Stimulated activated naive B cell treated with anti-CD40 and anti-IgM and Interleukin-4, amounts not matched to agents 10 μg/mL and 1 μg/mL and 100 μg/mL, for 72 hours (primary cell): Measurements from ENCODE around the gene RALGDS.
"Not testable (repeated sequence)": the region's sequence is repeated elsewhere in the genome, so short reads cannot be mapped to it uniquely, and the experiment has no call there.

ENCODE experiments used
- ATAC-seq, 2 donors: fragments of 150-1000 bp; cut with Tn5 transposase; replicated peaks; 2 replicates each; pipeline ENCODE4 v1.10.0; 2021; ENCODE audit warnings: moderate library complexity in 1 of 2
- DNase-seq: peaks from one replicate; pipeline ENCODE4 v3.0.0; 2021
- H3K27ac Mint-ChIP-seq: one replicate; pipeline ENCODE4 v1.8.0; 2022; ENCODE audit warnings: mild to moderate bottlenecking, mixed read lengths
- H3K27me3 Mint-ChIP-seq, 2 donors: one replicate each; pipeline ENCODE4 v1.8.0; 2022; ENCODE audit warnings: mixed read lengths in 2 of 2
- H3K36me3 Mint-ChIP-seq, 2 donors: one replicate each; pipeline ENCODE4 v1.8.0; 2022; ENCODE audit warnings: mixed read lengths in 2 of 2, mild to moderate bottlenecking in 1 of 2
- H3K4me1 Mint-ChIP-seq, 2 donors: one replicate each; pipeline ENCODE4 v1.8.0; 2022; ENCODE audit warnings: mixed read lengths in 2 of 2, mild to moderate bottlenecking in 1 of 2
- H3K4me3 Mint-ChIP-seq, 2 donors: one replicate each; pipeline ENCODE4 v1.8.0; 2022; ENCODE audit warnings: mild to moderate bottlenecking in 2 of 2, mixed read lengths in 2 of 2, moderate library complexity in 1 of 2
- H3K9me3 Mint-ChIP-seq, 2 donors: one replicate each; pipeline ENCODE4 v1.8.0; 2022; ENCODE audit warnings: mixed read lengths in 2 of 2, mild to moderate bottlenecking in 1 of 2

The RALGDS gene

DNA sequence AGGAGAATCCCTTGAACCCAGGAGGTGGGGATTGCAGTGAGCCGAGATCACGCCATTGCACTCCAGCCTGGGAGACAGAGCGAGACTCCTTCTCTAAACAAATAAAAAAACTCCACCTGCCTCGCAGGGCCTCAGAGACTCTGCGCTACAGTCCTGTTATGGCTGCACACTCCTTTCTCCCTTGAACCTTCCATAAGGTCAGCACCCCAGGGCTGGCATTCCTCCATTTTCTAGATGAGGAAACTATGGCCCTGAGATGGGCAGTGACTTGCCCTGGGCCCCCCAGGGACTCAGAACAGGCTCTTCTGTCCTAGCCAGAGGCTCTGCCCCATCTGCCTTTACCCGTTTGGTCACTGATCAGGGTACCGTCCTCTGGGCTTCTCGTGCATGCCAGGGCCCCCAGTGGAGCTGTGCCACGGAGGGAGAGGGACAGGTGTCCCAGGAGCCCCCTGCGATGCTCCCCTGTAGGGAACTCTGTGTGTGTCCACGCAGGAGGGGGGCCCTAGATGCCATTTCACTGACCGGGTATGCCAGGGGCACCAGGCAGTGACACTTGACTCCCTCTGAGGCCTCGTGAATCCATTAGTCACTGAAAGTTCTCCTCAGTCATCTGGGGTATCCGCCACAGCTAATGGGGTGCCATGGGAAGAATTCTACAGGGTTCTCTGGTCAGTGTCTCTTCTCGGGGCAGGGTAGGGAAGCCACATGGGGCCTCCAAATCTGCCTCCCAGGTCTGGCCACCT, 16.2 kb downstream of the RALGDS start:
- H3K4me1 Mint-ChIP-seq: peaks cover 0 to 4% of the 10 kb centered on the region in 2 donors
- H3K36me3 Mint-ChIP-seq: peaks cover 58 to 60% of the 10 kb centered on the region in 2 donors
- H3K27ac Mint-ChIP-seq: no peak overlapping the region
- no peaks in the 10 kb centered on the region for H3K9me3 Mint-ChIP-seq
- no peaks in the 10 kb centered on the region for H3K27me3 Mint-ChIP-seq
- DNase-seq (no peak), ATAC-seq (no peak)
- H3K4me3 Mint-ChIP-seq: no peak overlapping the region

DNA sequence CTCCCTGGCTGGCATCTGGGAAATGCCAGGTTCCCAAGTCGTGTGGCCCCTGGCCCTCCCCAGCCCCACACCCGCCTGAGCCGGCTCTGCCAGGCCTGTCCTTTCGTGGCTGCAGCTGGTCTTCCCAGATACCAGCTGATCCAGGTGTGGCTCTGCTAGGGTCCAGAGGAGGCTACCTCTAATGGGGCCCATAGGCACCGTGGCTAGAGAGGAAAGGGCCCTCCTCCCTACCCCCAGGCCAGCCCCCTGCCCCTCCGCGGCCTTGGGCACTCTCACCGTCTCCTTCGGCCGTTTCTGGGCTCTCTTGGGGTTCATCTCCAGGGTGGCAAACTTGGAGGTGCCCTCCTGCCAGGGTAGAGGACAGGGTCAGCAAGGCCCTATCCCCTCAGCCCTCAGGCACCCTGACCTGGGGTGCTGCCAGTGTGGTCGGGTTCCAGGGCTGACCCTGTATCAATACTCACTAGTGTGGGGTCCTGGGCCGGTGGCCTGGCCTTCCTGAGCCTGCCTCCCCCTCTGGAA, 17.0 kb downstream of the RALGDS start:
- H3K27me3 Mint-ChIP-seq: no peaks in the 10 kb centered on the region
- H3K27ac Mint-ChIP-seq: no peak overlapping the region
- no peaks in the 10 kb centered on the region for H3K9me3 Mint-ChIP-seq
- peaks cover 57 to 62% of the 10 kb centered on the region in 2 donors for H3K36me3 Mint-ChIP-seq
- H3K4me1 Mint-ChIP-seq: peaks cover 0 to 4% of the 10 kb centered on the region in 2 donors
- DNase-seq (no peak), ATAC-seq (no peak)
- no peak overlapping the region for H3K4me3 Mint-ChIP-seq

DNA sequence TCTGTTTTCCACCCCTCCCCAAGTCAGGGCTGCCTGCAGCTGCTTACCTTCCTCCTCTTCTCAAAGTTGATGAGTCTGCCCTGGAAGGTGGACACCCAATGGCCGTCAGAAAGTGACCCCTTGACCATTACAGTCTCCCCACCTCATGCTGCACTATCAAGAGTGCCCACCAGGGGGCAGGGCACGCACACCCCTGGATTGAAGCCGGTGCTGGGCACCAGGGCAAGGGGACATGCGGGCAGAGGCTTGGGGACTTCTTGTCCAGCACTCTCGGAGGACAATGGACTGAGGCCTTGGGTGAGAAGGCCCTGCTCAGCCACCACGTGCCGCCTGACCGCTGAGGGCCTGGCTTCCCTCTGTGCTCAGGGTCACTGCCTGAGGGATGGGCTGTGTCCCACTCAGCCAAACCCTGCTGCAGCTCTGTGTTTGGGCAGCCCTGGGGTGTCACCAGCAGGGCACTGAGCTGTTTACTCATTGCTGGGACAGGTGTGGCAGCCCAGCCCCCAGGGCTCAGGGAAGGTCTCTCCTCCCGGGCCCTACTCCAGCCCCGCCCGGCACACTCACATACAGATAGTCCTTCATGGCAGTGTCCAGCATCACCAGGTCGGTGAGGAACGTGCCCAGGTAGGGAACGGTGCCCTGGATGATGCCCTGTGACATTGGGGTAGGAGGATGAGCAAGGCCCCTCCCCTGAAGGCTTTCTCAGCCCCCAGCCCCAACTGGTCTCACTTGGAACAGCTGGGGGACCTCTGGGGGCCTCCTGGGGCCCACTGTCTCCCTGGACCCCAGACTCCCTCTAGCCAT, 17.7 kb downstream of the RALGDS start:
- ATAC-seq (peak; percentile 64 to 67), DNase-seq (no peak)
- no peaks in the 10 kb centered on the region for H3K9me3 Mint-ChIP-seq
- H3K4me1 Mint-ChIP-seq: peaks cover 0 to 4% of the 10 kb centered on the region in 2 donors
- H3K4me3 Mint-ChIP-seq: no peak overlapping the region
- no peaks in the 10 kb centered on the region for H3K27me3 Mint-ChIP-seq
- peak overlapping the region; percentile 26 for H3K27ac Mint-ChIP-seq
- peaks cover 61 to 63% of the 10 kb centered on the region in 2 donors for H3K36me3 Mint-ChIP-seq

DNA sequence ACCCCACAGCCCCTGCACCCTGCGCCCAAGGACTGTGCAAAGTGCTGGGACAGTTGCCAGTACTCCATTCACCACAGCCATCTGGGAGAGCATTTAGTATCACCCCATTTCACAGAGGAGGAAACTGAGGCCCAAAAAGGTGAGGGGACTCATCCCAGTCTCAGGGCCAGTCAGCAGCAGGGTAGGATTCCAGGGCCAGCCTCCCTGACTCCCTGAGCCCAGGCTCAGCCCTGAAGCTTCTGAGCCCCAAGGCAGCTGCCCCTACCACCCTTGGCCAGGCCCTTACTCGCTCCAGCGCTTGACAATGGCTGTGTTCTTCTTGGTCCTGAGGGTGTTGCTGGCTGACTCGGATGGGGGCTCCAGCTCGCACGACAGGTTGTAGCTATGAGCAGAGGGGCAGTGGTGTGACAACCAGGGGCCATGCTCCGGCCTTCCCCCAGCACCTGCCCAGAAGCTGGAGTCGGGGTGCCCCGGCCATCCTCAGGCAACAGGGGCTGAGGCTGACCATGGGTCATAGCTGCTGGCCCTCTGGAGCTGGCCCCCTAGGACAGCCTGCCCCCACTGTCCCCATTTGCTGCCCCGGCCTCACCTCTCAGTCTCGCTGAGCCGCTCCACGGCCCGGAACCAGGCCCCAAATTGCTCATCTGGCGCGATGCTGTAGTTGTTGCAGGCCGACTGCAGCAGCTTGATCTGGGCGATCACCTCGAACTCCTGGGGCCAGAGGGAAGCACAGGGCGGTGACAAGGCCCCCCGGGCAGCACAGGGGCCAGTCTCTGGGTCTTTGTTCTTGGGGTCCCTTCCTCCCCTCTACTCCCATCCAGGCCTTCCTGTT, 18.6 kb downstream of the RALGDS start:
- H3K9me3 Mint-ChIP-seq: peaks cover 0 to 3% of the 10 kb centered on the region in 2 donors
- peak overlapping the region; percentile 26 for H3K27ac Mint-ChIP-seq
- H3K27me3 Mint-ChIP-seq: no peaks in the 10 kb centered on the region
- no peak for ATAC-seq
- no peak for DNase-seq
- peaks cover 0 to 4% of the 10 kb centered on the region in 2 donors for H3K4me1 Mint-ChIP-seq
- peaks cover 62 to 64% of the 10 kb centered on the region in 2 donors for H3K36me3 Mint-ChIP-seq
- no peak overlapping the region for H3K4me3 Mint-ChIP-seq

DNA sequence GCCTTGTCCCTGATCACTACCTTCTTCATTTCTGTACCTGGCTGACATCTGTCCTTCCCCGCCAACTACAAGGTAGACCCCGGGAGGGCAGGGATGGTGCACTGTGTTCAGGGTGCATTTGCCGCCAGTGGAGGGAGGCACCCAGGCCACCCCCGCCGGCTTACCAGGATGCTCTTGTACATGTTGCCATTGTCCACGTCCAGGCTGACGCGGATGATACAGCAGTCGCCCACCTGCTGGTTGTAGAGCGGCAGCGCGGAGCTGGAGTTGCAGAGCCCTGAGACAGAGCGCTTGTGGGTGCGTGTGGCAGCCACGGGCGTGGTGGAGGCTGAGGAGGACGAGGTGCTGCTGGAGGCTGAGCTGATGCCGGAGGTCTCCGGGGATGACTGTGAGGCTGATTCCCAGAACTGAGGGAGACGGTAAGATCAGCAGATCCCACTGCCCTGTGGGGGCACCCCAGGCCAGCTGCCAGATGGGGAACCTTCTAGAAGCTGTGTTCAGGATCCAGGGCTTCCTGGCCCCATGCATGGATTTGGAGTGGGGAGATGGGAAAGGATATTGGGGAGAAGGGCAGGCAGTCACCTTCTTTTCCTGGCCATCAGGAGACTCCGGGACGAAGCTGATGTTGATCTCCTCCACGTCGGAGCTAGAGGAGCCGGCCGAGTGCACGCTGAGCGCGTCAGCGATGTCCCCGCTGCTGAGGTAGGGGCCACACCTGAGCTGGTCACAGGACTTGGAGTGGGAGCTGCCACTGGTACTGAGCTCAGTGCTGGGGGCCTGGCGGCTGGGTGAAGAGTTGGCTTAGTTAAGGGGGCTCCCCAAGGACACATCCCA, 19.5 kb downstream of the RALGDS start:
- no peak overlapping the region for H3K27ac Mint-ChIP-seq
- ATAC-seq (no peak), DNase-seq (no peak)
- H3K9me3 Mint-ChIP-seq: peaks cover 1 to 3% of the 10 kb centered on the region in 2 donors
- no peak overlapping the region for H3K4me3 Mint-ChIP-seq
- no peaks in the 10 kb centered on the region for H3K27me3 Mint-ChIP-seq
- peaks cover 0 to 4% of the 10 kb centered on the region in 2 donors for H3K4me1 Mint-ChIP-seq
- H3K36me3 Mint-ChIP-seq: peaks cover 60 to 68% of the 10 kb centered on the region in 2 donors

DNA sequence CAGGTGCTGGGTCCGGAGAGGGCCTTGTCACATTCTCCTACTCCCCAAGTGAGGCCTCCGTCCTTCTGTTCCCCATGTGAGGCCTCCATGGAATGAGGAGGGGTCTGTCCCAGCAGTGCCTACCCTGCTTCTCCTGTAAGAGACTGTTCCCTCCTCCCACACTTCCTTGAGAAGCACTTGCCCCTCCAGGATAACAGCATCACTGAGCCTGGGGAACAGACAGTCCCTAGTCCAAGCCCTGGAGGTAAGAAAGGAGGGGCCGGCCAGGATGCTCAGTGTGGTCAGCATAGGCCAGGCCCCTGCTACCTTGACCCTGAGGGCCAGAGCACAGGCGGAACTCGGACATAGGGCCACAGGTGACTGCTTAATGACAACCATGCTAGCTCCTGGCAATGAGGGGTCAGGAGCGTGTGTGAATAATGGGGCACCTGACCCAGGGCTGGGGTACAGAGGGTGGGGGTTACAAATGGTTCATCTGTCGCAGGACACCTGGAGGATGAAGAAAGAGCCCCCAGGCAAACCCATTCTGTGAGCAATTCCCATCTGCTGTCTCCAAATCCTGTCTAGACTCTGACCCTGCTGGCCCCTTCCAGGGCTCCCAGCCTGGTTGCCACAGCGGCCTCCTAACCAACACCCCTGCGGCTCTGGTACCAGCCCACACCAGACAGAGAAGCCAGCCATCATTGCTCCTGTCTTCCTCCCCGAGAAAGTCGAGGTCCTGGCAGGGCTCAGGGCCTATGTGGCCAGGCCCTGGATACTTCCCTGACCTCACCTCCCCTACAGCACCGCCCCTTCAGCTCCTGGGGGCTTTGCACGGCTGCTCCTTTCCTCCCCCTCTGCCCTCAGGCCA, 20.3 kb downstream of the RALGDS start:
- DNase-seq (no peak), ATAC-seq (no peak)
- no peak overlapping the region for H3K4me3 Mint-ChIP-seq
- peaks cover 8 to 11% of the 10 kb centered on the region in 2 donors for H3K9me3 Mint-ChIP-seq
- H3K4me1 Mint-ChIP-seq: peaks cover 0 to 4% of the 10 kb centered on the region in 2 donors
- peaks cover 65 to 73% of the 10 kb centered on the region in 2 donors for H3K36me3 Mint-ChIP-seq
- peak overlapping the region; percentile 69 for H3K27ac Mint-ChIP-seq
- no peaks in the 10 kb centered on the region for H3K27me3 Mint-ChIP-seq

DNA sequence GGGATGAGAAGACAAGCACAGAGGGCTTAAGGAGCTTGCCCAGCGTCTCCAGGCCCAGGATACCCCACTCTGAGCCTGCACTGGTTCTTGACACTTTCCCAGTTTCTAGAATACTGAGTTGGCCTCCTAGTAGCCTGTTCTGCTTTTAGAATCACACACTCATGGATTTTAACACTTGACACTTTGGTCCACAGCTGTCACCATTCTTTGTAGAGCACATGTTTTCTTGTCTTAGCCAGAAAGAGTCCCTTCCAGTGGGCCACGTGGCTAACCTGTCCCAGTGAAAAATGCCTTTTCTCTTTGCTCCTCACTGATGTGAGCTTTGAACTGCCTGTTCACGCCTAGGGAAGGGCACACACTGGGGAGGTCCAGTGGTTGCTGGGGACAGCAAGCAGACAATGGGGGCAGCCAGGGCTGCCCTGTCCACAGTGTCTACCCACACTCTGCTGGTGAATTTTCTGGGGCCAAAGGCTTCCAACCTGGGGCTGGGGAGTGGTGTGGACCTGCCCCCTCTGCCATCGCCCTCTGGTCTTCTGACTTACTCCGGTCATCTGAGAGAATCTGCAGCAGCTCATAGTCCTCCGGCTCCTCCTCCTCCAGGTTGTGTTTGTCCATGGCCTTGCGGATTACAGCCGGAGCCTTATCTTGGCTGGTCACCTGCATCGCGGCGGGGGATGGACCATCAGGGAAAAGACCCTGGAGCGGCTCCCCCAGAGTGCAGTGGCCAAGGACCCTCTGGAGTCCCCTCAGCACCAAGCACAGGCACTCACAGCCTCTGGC, 21.1 kb downstream of the RALGDS start:
- Mint-ChIP-seq H3K27me3 (no peaks in the 10 kb centered on the region), H3K4me3 (no peak overlapping the region), H3K9me3 (peaks cover 8 to 12% of the 10 kb centered on the region in 2 donors), H3K4me1 (peaks cover 0 to 4% of the 10 kb centered on the region in 2 donors), H3K27ac (no peak overlapping the region), H3K36me3 (peaks cover 64 to 71% of the 10 kb centered on the region in 2 donors)
- DNase-seq (no peak), ATAC-seq (no peak)

DNA sequence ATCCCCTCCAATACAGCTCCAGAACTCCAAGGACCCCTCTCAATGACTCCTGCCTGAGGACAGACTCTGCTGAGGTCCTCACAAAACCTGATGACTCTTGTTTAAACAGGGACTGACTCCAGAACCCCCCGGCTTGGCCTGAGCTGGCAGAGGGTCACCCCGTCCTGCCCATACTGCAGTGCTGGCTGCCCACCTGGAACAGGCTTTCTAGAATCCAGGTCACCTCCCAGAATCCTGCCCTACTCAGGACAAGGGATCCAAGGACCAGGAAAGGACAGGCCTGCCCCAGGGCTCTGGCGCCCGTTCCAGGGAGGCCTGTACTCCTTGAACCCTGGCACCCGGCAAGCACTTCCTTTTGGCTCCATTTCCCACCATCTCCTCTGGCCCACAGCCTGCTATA, 22.2 kb downstream of the RALGDS start:
- peaks cover 0 to 4% of the 10 kb centered on the region in 2 donors for H3K4me1 Mint-ChIP-seq
- H3K9me3 Mint-ChIP-seq: peaks cover 8 to 13% of the 10 kb centered on the region in 2 donors
- DNase-seq (no peak), ATAC-seq (no peak)
- H3K4me3 Mint-ChIP-seq: no peak overlapping the region
- no peak overlapping the region for H3K27ac Mint-ChIP-seq
- H3K27me3 Mint-ChIP-seq: no peaks in the 10 kb centered on the region
- H3K36me3 Mint-ChIP-seq: peaks cover 57 to 64% of the 10 kb centered on the region in 2 donors

DNA sequence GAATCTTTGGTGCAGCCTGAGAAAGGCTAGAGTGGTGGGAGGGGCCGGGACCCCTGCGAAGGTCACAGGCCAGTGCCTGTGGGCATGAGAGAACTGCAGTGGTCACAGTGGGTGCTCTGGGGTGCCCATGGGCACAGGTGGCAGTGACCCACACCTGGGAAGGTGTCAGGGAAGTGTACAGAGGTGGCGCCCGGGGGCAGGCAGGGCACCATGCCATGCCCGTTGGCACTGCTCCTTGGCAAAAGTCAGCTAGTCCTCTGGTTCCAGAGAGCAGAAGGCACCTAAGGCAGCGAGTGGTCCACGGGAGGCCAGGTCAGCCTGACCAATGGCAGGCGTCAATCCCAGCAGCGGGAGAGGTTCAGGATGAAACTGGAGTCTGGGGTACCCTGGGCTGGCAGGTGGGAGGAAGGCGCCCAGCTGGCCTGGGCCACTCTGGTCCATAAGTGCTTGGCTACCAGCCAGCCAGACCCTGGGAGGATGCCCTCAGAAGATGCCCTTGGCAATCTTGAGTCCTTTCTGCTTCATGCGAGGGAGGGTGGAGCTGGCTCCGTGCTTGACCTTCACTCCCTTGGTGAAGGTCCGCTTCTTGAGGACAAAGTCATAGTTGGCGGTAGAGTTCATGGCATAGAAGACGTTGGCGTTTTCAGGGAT, 22.8 kb downstream of the RALGDS start:
- DNase-seq (no peak), ATAC-seq (no peak)
- no peaks in the 10 kb centered on the region for H3K27me3 Mint-ChIP-seq
- H3K9me3 Mint-ChIP-seq: peaks cover 8 to 13% of the 10 kb centered on the region in 2 donors
- no peak overlapping the region for H3K27ac Mint-ChIP-seq
- no peak overlapping the region for H3K4me3 Mint-ChIP-seq
- H3K36me3 Mint-ChIP-seq: peaks cover 57 to 60% of the 10 kb centered on the region in 2 donors
- peaks cover 0 to 4% of the 10 kb centered on the region in 2 donors for H3K4me1 Mint-ChIP-seq

DNA sequence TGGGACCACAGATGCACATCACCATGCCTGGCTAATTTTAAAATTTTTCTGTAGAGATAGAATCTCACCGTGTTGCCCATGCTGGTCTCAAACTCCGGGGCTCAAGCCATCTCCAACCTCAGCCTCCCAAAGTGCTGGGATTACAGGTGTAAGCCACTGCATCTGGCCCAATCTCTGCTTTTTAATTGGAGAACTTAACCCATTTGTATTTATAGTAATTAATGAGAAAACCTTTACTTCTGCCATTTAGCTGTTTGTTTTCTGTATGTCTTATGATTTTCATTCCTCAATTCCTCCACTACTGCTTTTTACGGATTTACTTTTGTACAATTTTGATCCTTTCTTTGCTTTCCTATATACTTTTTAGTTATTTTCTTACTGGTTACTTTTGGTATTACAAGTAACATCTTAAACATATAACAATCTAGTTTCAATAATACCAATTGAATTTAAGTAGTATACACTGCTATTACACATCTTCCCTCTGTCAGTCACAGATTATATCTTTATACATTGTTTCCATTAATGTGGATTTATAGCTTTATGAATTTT, 26.1 kb downstream of the RALGDS start:
- DNase-seq (no peak), ATAC-seq (no peak)
- Mint-ChIP-seq H3K4me1 (no peaks in the 10 kb centered on the region), H3K36me3 (peaks cover 34 to 44% of the 10 kb centered on the region in 2 donors), H3K9me3 (peaks cover 8 to 13% of the 10 kb centered on the region in 2 donors), H3K27ac (no peak overlapping the region), H3K27me3 (no peaks in the 10 kb centered on the region), H3K4me3 (no peak overlapping the region)

DNA sequence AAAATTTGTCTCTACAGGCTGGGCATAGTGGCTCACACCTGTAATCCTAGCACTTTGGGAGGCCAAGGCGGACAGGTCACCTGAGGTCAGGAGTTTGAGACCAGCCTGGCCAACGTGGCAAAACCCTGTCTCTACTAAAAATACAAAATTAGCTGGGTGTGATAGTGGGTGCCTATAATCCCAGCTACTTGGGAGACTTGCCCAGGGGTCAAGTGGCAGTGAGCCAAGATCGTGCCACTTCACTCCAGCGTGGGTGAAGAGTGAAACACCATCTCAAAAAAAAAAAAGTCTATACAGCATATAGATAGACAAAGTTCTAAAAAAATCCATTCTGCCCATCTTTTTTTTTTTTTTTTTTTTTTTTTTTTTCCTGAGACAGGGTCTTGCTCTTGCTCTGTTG, 26.7 kb downstream of the RALGDS start:
- not testable (repeated sequence) for H3K27me3 Mint-ChIP-seq, DNase-seq, ATAC-seq, H3K27ac Mint-ChIP-seq, H3K4me1 Mint-ChIP-seq, H3K4me3 Mint-ChIP-seq
- Mint-ChIP-seq H3K9me3 (peaks cover 8 to 13% of the 10 kb centered on the region in 2 donors), H3K36me3 (peaks cover 30 to 43% of the 10 kb centered on the region in 2 donors)
